SK-N-SH treated with all-trans-retinoic acid at 6 μM for 48 hours (cell line): Measurements from ENCODE around the gene ZNF622.

Experiments
- ATAC-seq: fragments of 200-7000 bp; cut with Tn5 transposase; 3 replicates; pipeline ENCODE4 v1.9.1; 2020; ENCODE audit warnings: mild to moderate bottlenecking, moderate library complexity
- ARNTL ChIP-seq: fragments of 450-650 bp; formaldehyde crosslinking; IDR thresholded peaks from 2 replicates; pipeline ENCODE4 v1.5.0; 2020; ENCODE audit warnings: low read depth, mild to moderate bottlenecking, moderate library complexity, borderline replicate concordance
- BACH2 ChIP-seq: fragments of 250-450 bp; sonication (Bioruptor Pico); IDR thresholded peaks from 2 replicates; pipeline ENCODE4 v1.9.0; 2021; ENCODE audit warnings: mild to moderate bottlenecking, borderline replicate concordance
- CREB5 ChIP-seq: fragments of 250-450 bp; sonication (Bioruptor Pico); IDR thresholded peaks from 2 replicates; pipeline ENCODE4 v1.5.1; 2020; ENCODE audit warnings: low read depth, mild to moderate bottlenecking, moderate library complexity
- CSDC2 ChIP-seq: fragments of 250-450 bp; sonication (Bioruptor Pico); IDR thresholded peaks from 2 replicates; pipeline ENCODE4 v1.5.0; 2020; ENCODE audit warnings: mild to moderate bottlenecking, moderate library complexity
- CSRNP3 ChIP-seq: fragments of 250-450 bp; sonication (Bioruptor Pico); IDR thresholded peaks from 2 replicates; pipeline ENCODE4 v1.5.1; 2021; ENCODE audit warnings: mild to moderate bottlenecking, moderate library complexity
- ESRRG ChIP-seq: fragments of 250-450 bp; sonication (Bioruptor Pico); IDR thresholded peaks from 2 replicates; pipeline ENCODE4 v1.6.1; 2021; ENCODE audit warnings: mild to moderate bottlenecking
- GLIS3 ChIP-seq: fragments of 250-450 bp; sonication (Bioruptor Pico); IDR thresholded peaks from 2 replicates; pipeline ENCODE4 v1.5.0; 2020; ENCODE audit warnings: mild to moderate bottlenecking, moderate library complexity
- ISL1 ChIP-seq: fragments of 250-450 bp; sonication (Bioruptor Pico); IDR thresholded peaks from 2 replicates; pipeline ENCODE4 v2.1.2; 2022; ENCODE audit warnings: mild to moderate bottlenecking, moderate library complexity
- OSR1 ChIP-seq: fragments of 250-450 bp; sonication (Bioruptor Pico); IDR thresholded peaks from 2 replicates; pipeline ENCODE4 v1.8.0; 2022; ENCODE audit warnings: moderate library complexity, mild to moderate bottlenecking, inconsistent platforms
- PATZ1 ChIP-seq: fragments of 250-450 bp; sonication (Bioruptor Pico); IDR thresholded peaks from 2 replicates; pipeline ENCODE4 v1.8.0; 2020; ENCODE audit warnings: mild to moderate bottlenecking, moderate library complexity, borderline replicate concordance
- PPARA ChIP-seq: fragments of 250-450 bp; sonication (Bioruptor Pico); IDR thresholded peaks from 2 replicates; pipeline ENCODE4 v1.5.0; 2020; ENCODE audit warnings: mild to moderate bottlenecking, borderline replicate concordance
- RARB ChIP-seq: fragments of 250-450 bp; sonication (Bioruptor Pico); IDR thresholded peaks from 2 replicates; pipeline ENCODE4 v1.8.0; 2021; ENCODE audit warnings: mild to moderate bottlenecking, moderate library complexity
- SNAI2 ChIP-seq: fragments of 250-450 bp; sonication (Bioruptor Pico); IDR thresholded peaks from 2 replicates; pipeline ENCODE4 v1.5.0; 2020; ENCODE audit warnings: mild to moderate bottlenecking, moderate library complexity
- TCF4 ChIP-seq: fragments of 250-450 bp; sonication (Bioruptor Pico); IDR thresholded peaks from 2 replicates; pipeline ENCODE4 v1.8.0; 2021; ENCODE audit warnings: mild to moderate bottlenecking, moderate library complexity, borderline replicate concordance
- TOX ChIP-seq: fragments of 250-450 bp; sonication (Bioruptor Pico); IDR thresholded peaks from 2 replicates; pipeline ENCODE4 v1.8.0; 2021; ENCODE audit warnings: mild to moderate bottlenecking, moderate library complexity, borderline replicate concordance
- TSHZ2 ChIP-seq: fragments of 250-450 bp; sonication (Bioruptor Pico); IDR thresholded peaks from 2 replicates; pipeline ENCODE4 v1.5.0; 2020; ENCODE audit warnings: mild to moderate bottlenecking, moderate library complexity
- ZC3H10 ChIP-seq: fragments of 250-450 bp; sonication (Bioruptor Pico); IDR thresholded peaks from 2 replicates; pipeline ENCODE4 v1.5.1; 2021; ENCODE audit warnings: mild to moderate bottlenecking, moderate library complexity
- ZFP3 ChIP-seq: fragments of 250-450 bp; sonication (Bioruptor Pico); IDR thresholded peaks from 2 replicates; pipeline ENCODE4 v1.5.0; 2020; ENCODE audit warnings: mild to moderate bottlenecking, moderate library complexity
- ZFP30 ChIP-seq: fragments of 450-650 bp; formaldehyde crosslinking; IDR thresholded peaks from 2 replicates; pipeline ENCODE4 v1.5.0; 2022; ENCODE audit warnings: mild to moderate bottlenecking, moderate library complexity
- ZNF565 ChIP-seq: fragments of 450-650 bp; formaldehyde crosslinking; conservative IDR thresholded peaks from 2 replicates; pipeline ENCODE4 v1.5.0; 2020; ENCODE audit warnings: low read depth, mild to moderate bottlenecking, moderate library complexity
- ZNF70 ChIP-seq: fragments of 450-650 bp; formaldehyde crosslinking; IDR thresholded peaks from 2 replicates; pipeline ENCODE4 v1.5.0; 2020; ENCODE audit warnings: mild to moderate bottlenecking, moderate library complexity

Gene ZNF622

GRCh38 chr5:16431490-16431889 lies 34.1 kb downstream of the ZNF622 start:
- TF ChIP-seq ZFP3 (CRISPR knock-in tag) (no peak), PPARA (no peak), ZFP30 (no peak), ZNF70 (CRISPR knock-in tag) (no peak), TSHZ2 (no peak), ZNF565 (CRISPR knock-in tag) (no peak), ARNTL (CRISPR knock-in tag) (no peak), RARB (no peak), OSR1 (CRISPR knock-in tag) (no peak), CSDC2 (CRISPR knock-in tag) (no peak), BACH2 (CRISPR knock-in tag) (no peak), GLIS3 (CRISPR knock-in tag) (no peak), ISL1 (no peak), CSRNP3 (CRISPR knock-in tag) (no peak), ZC3H10 (CRISPR knock-in tag) (no peak), TCF4 (CRISPR knock-in tag) (no peak), TOX (CRISPR knock-in tag) (no peak), PATZ1 (no peak), CREB5 (CRISPR knock-in tag) (no peak)
- ATAC-seq, result no peak

- ATAC-seq, result no peak
- TF ChIP-seq CSRNP3 (CRISPR knock-in tag) (no peak), ESRRG (CRISPR knock-in tag) (no peak), PATZ1 (no peak), SNAI2 (CRISPR knock-in tag) (no peak), CREB5 (CRISPR knock-in tag) (no peak)
Observed at GRCh38 chr5:16430349-16431089, 35.1 kb downstream of the ZNF622 start.
